Tibial nerve (tissue), 4 donors: Measurements from ENCODE around the gene BCAS1. TPM values are rescaled to one million over a fixed set of nuclear protein-coding genes. Genes with fewer than 3 reads are reported as not detected.

Source experiments
- DNase-seq, 2 donors: peaks; one replicate each; pipeline ENCODE4 v3.0.0-alpha.2; 2019; ENCODE audit warnings: low spot score in 2 of 2
- H3K27ac ChIP-seq, 4 donors: fragments of 200-600 bp; sonication (generic) in 3 of 4; one replicate each; pipeline ENCODE4 v1.5.1; 2017 to 2019; ENCODE audit warnings: mild to moderate bottlenecking in 1 of 4
- H3K27me3 ChIP-seq, 2 donors: fragments of 200-600 bp; sonication (generic) in 1 of 2; one replicate each; pipeline versions ENCODE4 v1.5.1 to v1.6.0; 2017 to 2019
- H3K36me3 ChIP-seq, 3 donors: fragments of 200-600 bp; sonication (generic); one replicate each; pipeline ENCODE4 v1.5.1; 2018 to 2019
- H3K4me1 ChIP-seq, 4 donors: fragments of 200-600 bp; sonication (generic) in 3 of 4; one replicate each; pipeline ENCODE4 v1.5.1; 2017 to 2019
- H3K4me3 ChIP-seq, 4 donors: fragments of 200-600 bp; sonication (generic) in 3 of 4; one replicate each; pipeline ENCODE4 v1.5.1; 2017 to 2019; ENCODE audit warnings: mild to moderate bottlenecking in 1 of 4, moderate library complexity in 1 of 4
- H3K9me3 ChIP-seq, 4 donors: fragments of 200-600 bp; sonication (generic) in 3 of 4; one replicate each; pipeline ENCODE4 v1.5.1; 2017 to 2019
- CTCF ChIP-seq, 5 experiments: fragments of 200-600 bp in 3 of 5; fragments of 450-650 bp in 2 of 5; sonication (generic) in 3 of 5; IDR thresholded peaks; one replicate each; pipeline ENCODE4 v1.5.1; 2016 to 2019; ENCODE audit warnings: antibody characterized with exemption in 5 of 5, mild to moderate bottlenecking in 3 of 5, moderate library complexity in 2 of 5
- EP300 ChIP-seq, 2 donors: sonication (generic); formaldehyde crosslinking; IDR thresholded peaks; one replicate each; pipeline ENCODE4 v1.6.1; 2017; ENCODE audit warnings: antibody characterized with exemption in 2 of 2, mild to moderate bottlenecking in 1 of 2
- POLR2A ChIP-seq, 2 donors: fragments of 450-650 bp; IDR thresholded peaks; one replicate each; pipeline ENCODE4 v1.6.1; 2017; ENCODE audit warnings: antibody characterized with exemption in 2 of 2, mild to moderate bottlenecking in 2 of 2, moderate library complexity in 2 of 2
- WGBS, 2 donors: methylation state at CpG; one replicate each; pipeline ENCODE4 v1.1.5; 2018; 5-methylcytosine and 5-hydroxymethylcytosine counted together
- total RNA-seq, 4 donors: library from RNA; depleted of rRNA; stranded (reverse); fragments of >200 nt; gene quantifications; one replicate each; pipeline ENCODE4 v1.1.0, GENCODE V29; 2016

BCAS1 gene
- total RNA-seq, 4 donors from 2014 or later, result 34.8 to 59.6 (median 47.1) TPM

- no peak for DNase-seq
- Histone ChIP-seq H3K9me3 (no peaks in the 10 kb centered on the region), H3K4me3 (no peak overlapping the region), H3K4me1 (peaks cover 0 to 27% (median 13%) of the 10 kb centered on the region in 4 donors), H3K36me3 (no peaks in the 10 kb centered on the region), H3K27me3 (no peaks in the 10 kb centered on the region), H3K27ac (no peak overlapping the region)
- no peak for TF ChIP-seq CTCF (IDR thresholded peaks at IDR 0.05)
- no peak for TF ChIP-seq POLR2A (IDR thresholded peaks at IDR 0.05)
- TF ChIP-seq EP300 (IDR thresholded peaks at IDR 0.05), result no peak
- 71 to 72% methylated on average over 4 of the region's 4 CpGs for WGBS, 2 donors
Observed at GRCh38 chr20:53964501-53965253, 105.7 kb downstream of the BCAS1 start.

GRCh38 chr20:53964067-53964466, 106.3 kb downstream of the BCAS1 start:
- WGBS, 2 donors, result 68 to 69% methylated on average over 3 of the region's 3 CpGs

GRCh38 chr20:53963635-53964034, 106.8 kb downstream of the BCAS1 start:
- Histone ChIP-seq H3K27me3 (no peaks in the 10 kb centered on the region), H3K4me1 (peaks cover 0 to 30% (median 15%) of the 10 kb centered on the region in 4 donors), H3K36me3 (no peaks in the 10 kb centered on the region), H3K4me3 (no peak overlapping the region), H3K9me3 (no peaks in the 10 kb centered on the region), H3K27ac (no peak overlapping the region)
- 65 to 72% methylated on average over 9 of the region's 9 CpGs for WGBS, 2 donors
- TF ChIP-seq EP300 (IDR thresholded peaks at IDR 0.05), result no peak
- no peak for TF ChIP-seq POLR2A (IDR thresholded peaks at IDR 0.05)
- TF ChIP-seq CTCF (IDR thresholded peaks at IDR 0.05), result no peak
- DNase-seq, result no peak

More at GRCh38 chr20:53964067-53964466, 106.3 kb downstream of the BCAS1 start:
- DNase-seq, result no peak
- Histone ChIP-seq H3K4me3 (no peak overlapping the region), H3K36me3 (no peaks in the 10 kb centered on the region), H3K27me3 (no peaks in the 10 kb centered on the region), H3K4me1 (peaks cover 0 to 30% (median 15%) of the 10 kb centered on the region in 4 donors), H3K27ac (no peak overlapping the region), H3K9me3 (no peaks in the 10 kb centered on the region)
- TF ChIP-seq EP300 (IDR thresholded peaks at IDR 0.05) (no peak), CTCF (IDR thresholded peaks at IDR 0.05) (no peak), POLR2A (IDR thresholded peaks at IDR 0.05) (no peak)

- H3K9me3 ChIP-seq, result no peaks in the 10 kb centered on the region
- H3K27ac ChIP-seq, result no peak overlapping the region
- DNase-seq, result no peak
- peaks cover 0 to 30% (median 15%) of the 10 kb centered on the region in 4 donors for H3K4me1 ChIP-seq
- H3K36me3 ChIP-seq, result no peaks in the 10 kb centered on the region
- H3K27me3 ChIP-seq, result no peaks in the 10 kb centered on the region
- no peak overlapping the region for H3K4me3 ChIP-seq
- TF ChIP-seq CTCF (IDR thresholded peaks at IDR 0.05), result no peak
- TF ChIP-seq POLR2A (IDR thresholded peaks at IDR 0.05), result no peak
- TF ChIP-seq EP300 (IDR thresholded peaks at IDR 0.05), result no peak
- 83 to 95% methylated on average over 3 of the region's 3 CpGs for WGBS, 2 donors
Observed at GRCh38 chr20:53962388-53962787, 108.0 kb downstream of the BCAS1 start.

- Histone ChIP-seq H3K27me3 (no peaks in the 10 kb centered on the region), H3K9me3 (no peaks in the 10 kb centered on the region), H3K27ac (peak overlapping the region in 2 of 4 donors; percentile 10 to 92), H3K4me1 (peaks cover 0 to 30% (median 15%) of the 10 kb centered on the region in 4 donors), H3K36me3 (no peaks in the 10 kb centered on the region), H3K4me3 (no peak overlapping the region)
- 34 to 45% methylated on average over 4 of the region's 4 CpGs for WGBS, 2 donors
- no peak for DNase-seq
- TF ChIP-seq EP300 (IDR thresholded peaks at IDR 0.05), result no peak
- TF ChIP-seq POLR2A (IDR thresholded peaks at IDR 0.05), result no peak
- TF ChIP-seq CTCF (IDR thresholded peaks at IDR 0.05), result no peak
Observed at GRCh38 chr20:53961527-53961926, 108.9 kb downstream of the BCAS1 start.
